ENCODE data around the gene ARHGEF3. TPM values are rescaled to one million over a fixed set of nuclear protein-coding genes. Genes with fewer than 3 reads are reported as not detected.

The ARHGEF3 gene
- total RNA-seq, 2 experiments from 2014 or later, result 63.0 to 66.5 TPM

DNA sequence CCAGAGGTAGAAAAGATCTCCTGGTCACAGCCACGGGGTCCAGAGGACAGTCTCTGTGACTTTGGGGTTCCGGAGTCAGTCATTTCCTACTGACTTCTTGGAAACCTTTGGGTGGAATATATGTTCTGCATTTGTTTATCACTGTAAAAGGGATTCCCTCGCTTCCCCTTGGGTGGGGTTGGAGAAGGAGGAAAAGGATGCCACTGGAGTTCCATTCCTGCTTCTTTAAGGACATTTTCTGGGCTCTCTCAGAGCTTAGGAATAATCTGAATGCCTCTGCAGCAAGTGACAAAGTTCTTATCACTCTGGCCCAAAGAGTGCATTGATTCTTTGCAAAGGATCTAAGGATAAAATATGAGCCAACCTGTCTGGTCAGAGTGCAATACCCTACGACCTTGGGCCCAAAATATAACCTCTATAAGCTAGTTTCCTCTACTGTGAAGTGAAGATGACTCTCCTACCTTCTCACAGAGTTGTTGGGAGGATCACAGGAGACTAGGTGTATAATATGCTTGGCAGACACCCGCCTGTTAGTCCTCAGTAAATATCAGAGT, 17.2 kb downstream of the ARHGEF3 start:
- no peak for DNase-seq
- peak overlapping the region; percentile 70 for H3K4me3 Mint-ChIP-seq
- ATAC-seq, result peak; percentile 2
- peaks cover 3% of the 10 kb centered on the region for H3K9me3 Mint-ChIP-seq
- intact Hi-C loops (cut with micrococcal nuclease), result loop anchor here (5.0 kb wide), 1 partner anchor 32 kb away; no protein-coding TSS in a partner anchor
- peak overlapping the region; percentile 92 for H3K27ac Mint-ChIP-seq
- H3K27me3 Mint-ChIP-seq, result no peaks in the 10 kb centered on the region
- POLR2A ChIA-PET, result interaction anchor here (1.0 to 3.5 kb wide), 10 partner anchors 10 to 80 kb away, joined by 3 to 25 read pairs (median 6); partner anchors contain the start of gene ARHGEF3
- CTCF ChIA-PET, result interaction anchor here (1.0 to 15.2 kb wide), 6 partner anchors 9 to 205 kb away, joined by 3 to 212 read pairs (median 4); partner anchors contain the start of gene ARHGEF3
- TF ChIP-seq, protein P1, sequence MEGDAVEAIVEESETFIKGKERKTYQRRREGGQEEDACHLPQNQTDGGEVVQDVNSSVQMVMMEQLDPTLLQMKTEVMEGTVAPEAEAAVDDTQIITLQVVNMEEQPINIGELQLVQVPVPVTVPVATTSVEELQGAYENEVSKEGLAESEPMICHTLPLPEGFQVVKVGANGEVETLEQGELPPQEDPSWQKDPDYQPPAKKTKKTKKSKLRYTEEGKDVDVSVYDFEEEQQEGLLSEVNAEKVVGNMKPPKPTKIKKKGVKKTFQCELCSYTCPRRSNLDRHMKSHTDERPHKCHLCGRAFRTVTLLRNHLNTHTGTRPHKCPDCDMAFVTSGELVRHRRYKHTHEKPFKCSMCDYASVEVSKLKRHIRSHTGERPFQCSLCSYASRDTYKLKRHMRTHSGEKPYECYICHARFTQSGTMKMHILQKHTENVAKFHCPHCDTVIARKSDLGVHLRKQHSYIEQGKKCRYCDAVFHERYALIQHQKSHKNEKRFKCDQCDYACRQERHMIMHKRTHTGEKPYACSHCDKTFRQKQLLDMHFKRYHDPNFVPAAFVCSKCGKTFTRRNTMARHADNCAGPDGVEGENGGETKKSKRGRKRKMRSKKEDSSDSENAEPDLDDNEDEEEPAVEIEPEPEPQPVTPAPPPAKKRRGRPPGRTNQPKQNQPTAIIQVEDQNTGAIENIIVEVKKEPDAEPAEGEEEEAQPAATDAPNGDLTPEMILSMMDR (IDR thresholded peaks at IDR 0.05), result no peak
- H3K36me3 Mint-ChIP-seq (ENCODE audit: low read depth), result peaks cover 61% of the 10 kb centered on the region
- peaks cover 97% of the 10 kb centered on the region for H3K4me1 Mint-ChIP-seq (ENCODE audit: low read depth)

DNA sequence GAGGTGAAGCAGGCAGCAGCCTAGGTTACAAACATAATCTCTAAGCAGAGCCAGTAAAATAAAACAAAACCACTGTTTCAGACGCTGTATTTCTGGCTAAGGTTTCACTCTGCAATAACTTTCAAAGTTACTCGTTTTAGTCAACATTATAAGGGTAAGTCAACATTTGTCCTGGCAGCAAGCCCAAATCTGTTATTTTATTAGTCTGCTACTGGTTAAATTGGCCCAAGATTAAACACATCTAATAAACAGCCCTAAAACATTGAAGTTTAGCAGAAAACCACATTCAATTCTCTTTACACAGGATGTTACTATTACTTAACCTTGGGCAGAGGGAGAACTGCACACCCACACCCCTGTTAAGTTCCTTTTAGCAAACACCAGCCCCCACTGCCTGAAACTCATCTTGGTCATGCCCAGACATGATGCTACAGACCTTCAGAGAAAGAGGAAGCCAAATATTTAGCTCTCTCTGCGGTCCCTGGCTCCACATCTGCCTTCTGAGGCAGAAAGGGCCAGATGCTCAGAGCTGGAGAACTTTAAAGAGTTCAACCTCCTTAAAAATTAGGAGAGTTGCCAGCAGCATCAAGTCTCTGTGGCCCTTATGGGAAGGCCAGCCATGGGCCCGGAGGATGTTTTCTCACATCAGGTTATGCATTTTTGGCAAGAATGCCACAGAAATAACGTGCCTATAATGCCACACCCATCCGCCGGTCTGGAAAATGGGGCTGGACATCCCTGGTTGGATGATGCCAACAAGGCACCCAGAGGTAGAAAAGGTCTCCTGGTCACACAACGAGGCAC, 17.9 kb downstream of the ARHGEF3 start:
- Mint-ChIP-seq H3K36me3 (ENCODE audit: low read depth) (peaks cover 62% of the 10 kb centered on the region), H3K27ac (peak overlapping the region; percentile 92), H3K4me3 (peak overlapping the region; percentile 70), H3K4me1 (ENCODE audit: low read depth) (peaks cover 95% of the 10 kb centered on the region), H3K27me3 (no peaks in the 10 kb centered on the region), H3K9me3 (peaks cover 3% of the 10 kb centered on the region)
- peak; percentile 90 for DNase-seq
- ChIA-PET POLR2A (interaction anchor here (0.9 to 3.5 kb wide), 10 partner anchors 11 to 133 kb away, joined by 3 to 25 read pairs (median 4); partner anchors contain the start of gene ARHGEF3), CTCF (interaction anchor here (0.9 to 15.2 kb wide), 8 partner anchors 9 to 205 kb away, joined by 3 to 212 read pairs (median 4); partner anchors contain the start of gene ARHGEF3)
- TF ChIP-seq, protein P1 (IDR thresholded peaks at IDR 0.05), result no peak
- peak; percentile 82 for ATAC-seq
- intact Hi-C loops (cut with micrococcal nuclease), result no loop called here

DNA sequence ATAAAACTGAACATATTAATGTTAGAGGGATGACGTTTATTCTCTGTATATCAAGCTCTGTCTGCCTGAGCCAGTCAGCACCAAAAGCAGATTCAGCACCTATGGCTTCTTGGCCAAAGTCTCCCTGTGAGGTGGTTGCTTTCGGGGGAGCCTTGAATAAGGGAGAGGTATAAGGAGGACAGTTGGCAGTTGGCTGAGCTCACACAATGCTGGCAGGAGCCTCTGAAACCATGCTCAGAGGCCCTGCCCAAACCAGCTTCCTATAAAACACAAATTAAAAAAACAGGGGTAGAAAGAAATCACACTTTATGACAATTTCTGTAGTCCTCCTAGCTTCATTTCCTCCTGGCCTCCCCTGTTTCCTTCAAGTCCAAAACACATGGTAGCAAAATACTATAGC, 18.8 kb downstream of the ARHGEF3 start:
- Mint-ChIP-seq H3K27me3 (no peaks in the 10 kb centered on the region), H3K9me3 (peaks cover 3% of the 10 kb centered on the region), H3K27ac (peak overlapping the region; percentile 92), H3K36me3 (ENCODE audit: low read depth) (peaks cover 61% of the 10 kb centered on the region), H3K4me1 (ENCODE audit: low read depth) (peaks cover 93% of the 10 kb centered on the region), H3K4me3 (peak overlapping the region; percentile 70)
- ATAC-seq, result peak; percentile 19
- POLR2A ChIA-PET, result interaction anchor here (0.7 to 3.5 kb wide), 13 partner anchors 12 to 134 kb away, joined by 3 to 25 read pairs (median 4); partner anchors contain the start of gene ARHGEF3
- CTCF ChIA-PET, result interaction anchor here (0.9 to 15.2 kb wide), 5 partner anchors 9 to 78 kb away, joined by 3 to 212 read pairs (median 4); partner anchors contain the start of gene ARHGEF3
- TF ChIP-seq, protein P1 (IDR thresholded peaks at IDR 0.05), result no peak
- intact Hi-C loops (cut with micrococcal nuclease), result no loop called here
- DNase-seq, result peak; percentile 43

DNA sequence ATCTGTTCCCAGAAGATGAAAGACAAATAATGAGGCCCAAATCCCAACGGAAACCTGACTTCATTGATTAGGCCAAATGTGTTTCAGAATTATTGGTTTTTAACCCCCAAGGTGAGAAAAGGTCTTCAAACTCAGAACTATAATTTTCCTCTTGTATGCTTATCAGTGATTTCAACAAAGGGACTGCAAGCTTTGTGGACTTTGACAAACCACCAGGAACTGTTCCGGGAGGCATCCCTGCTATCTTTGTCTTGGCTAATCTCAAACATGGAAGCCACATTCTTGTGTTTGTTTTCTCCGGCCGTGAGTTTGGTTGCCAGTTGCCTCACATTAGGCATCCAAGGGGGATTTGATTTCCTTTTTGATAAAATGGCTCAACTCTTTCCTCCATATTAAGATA, 19.5 kb downstream of the ARHGEF3 start:
- H3K9me3 Mint-ChIP-seq, result peaks cover 3% of the 10 kb centered on the region
- TF ChIP-seq, protein P1 (IDR thresholded peaks at IDR 0.05), result no peak
- no peak for ATAC-seq

More for the DNA sequence above, 19.5 kb downstream of the ARHGEF3 start:
- DNase-seq, result no peak
- Mint-ChIP-seq H3K27me3 (no peaks in the 10 kb centered on the region), H3K4me3 (peak overlapping the region; percentile 70), H3K36me3 (ENCODE audit: low read depth) (peaks cover 59% of the 10 kb centered on the region), H3K4me1 (ENCODE audit: low read depth) (peaks cover 93% of the 10 kb centered on the region), H3K27ac (peak overlapping the region; percentile 92)
- ChIA-PET CTCF (interaction anchor here (0.8 to 15.2 kb wide), 8 partner anchors 10 to 206 kb away, joined by 3 to 212 read pairs (median 4); partner anchors contain the start of gene ARHGEF3), POLR2A (interaction anchor here (0.7 to 3.5 kb wide), 8 partner anchors 14 to 71 kb away, joined by 3 to 25 read pairs (median 5); partner anchors contain the start of gene ARHGEF3)
- intact Hi-C loops (cut with micrococcal nuclease), result no loop called here

Measured in activated CD8-positive, alpha-beta T cell treated with anti-CD3 and anti-CD28 coated beads for 36 hours (primary cell).